ENCODE measurements around the gene CRB3.

- no peak for TF ChIP-seq CTCF (IDR thresholded peaks at IDR 0.05)
- no peak for TF ChIP-seq POLR2AphosphoS5 (IDR thresholded peaks at IDR 0.05)
Observed at GRCh38 chr19:6458695-6459261, 5.3 kb upstream of the CRB3 start.
